BJ (cell line): ENCODE measurements around the gene MYADML2. TPM values are rescaled to one million over a fixed set of nuclear protein-coding genes. Genes with fewer than 3 reads are reported as not detected.
"Not testable (repeated sequence)": the region's sequence is repeated elsewhere in the genome, so short reads cannot be mapped to it uniquely, and the experiment has no call there.

ENCODE experiments used
- CTCF ChIA-PET: fragments of 350-600 bp; formaldehyde crosslinking; extraction: SDS; loops from one replicate; lab custom pipeline; 2021; ENCODE audit warnings: antibody characterized with exemption, inconsistent platforms; lab: Yijun Ruan, JAX
- POLR2A ChIA-PET: fragments of 300-600 bp; sonication (Branson Sonifier 250); formaldehyde crosslinking; extraction: SDS; loops from one replicate; lab custom pipeline; 2021; ENCODE audit warnings: antibody characterized with exemption; lab: Charles Lee
- DNase-seq: peaks from one replicate; pipeline ENCODE4 v3.0.0-alpha.2; 2011; ENCODE audit warnings: low read depth
- H3K27me3 ChIP-seq: 2 replicates; pipeline ENCODE4 v1.6.0; 2011; ENCODE audit warnings: low read length; ENCODE audit not compliant: control insufficient read depth, insufficient read depth
- H3K36me3 ChIP-seq: 2 replicates; pipeline ENCODE4 v1.5.1; 2011; ENCODE audit warnings: low read length; ENCODE audit not compliant: control insufficient read depth, insufficient read depth
- H3K4me3 ChIP-seq: 2 replicates; pipeline ENCODE4 v1.5.1; 2011; ENCODE audit warnings: low read depth, mild to moderate bottlenecking, control low read depth, low read length
- polyA plus RNA-seq: library from polyadenylated mRNA; depleted of rRNA; stranded (reverse); fragments of >200 nt; gene quantifications from 2 replicates; pipeline ENCODE4 v1.2.3, GENCODE V29; 2011
- TF ChIP-seq, protein P1 (sequence below): IDR thresholded peaks from 2 replicates; pipeline ENCODE4 v1.5.1; 2011; ENCODE audit warnings: low read depth, mild to moderate bottlenecking, control low read depth, inconsistent platforms, low read length, moderate library complexity; ENCODE audit not compliant: insufficient read depth

Gene MYADML2
- polyA plus RNA-seq, 1 experiment, result not detected

DNA sequence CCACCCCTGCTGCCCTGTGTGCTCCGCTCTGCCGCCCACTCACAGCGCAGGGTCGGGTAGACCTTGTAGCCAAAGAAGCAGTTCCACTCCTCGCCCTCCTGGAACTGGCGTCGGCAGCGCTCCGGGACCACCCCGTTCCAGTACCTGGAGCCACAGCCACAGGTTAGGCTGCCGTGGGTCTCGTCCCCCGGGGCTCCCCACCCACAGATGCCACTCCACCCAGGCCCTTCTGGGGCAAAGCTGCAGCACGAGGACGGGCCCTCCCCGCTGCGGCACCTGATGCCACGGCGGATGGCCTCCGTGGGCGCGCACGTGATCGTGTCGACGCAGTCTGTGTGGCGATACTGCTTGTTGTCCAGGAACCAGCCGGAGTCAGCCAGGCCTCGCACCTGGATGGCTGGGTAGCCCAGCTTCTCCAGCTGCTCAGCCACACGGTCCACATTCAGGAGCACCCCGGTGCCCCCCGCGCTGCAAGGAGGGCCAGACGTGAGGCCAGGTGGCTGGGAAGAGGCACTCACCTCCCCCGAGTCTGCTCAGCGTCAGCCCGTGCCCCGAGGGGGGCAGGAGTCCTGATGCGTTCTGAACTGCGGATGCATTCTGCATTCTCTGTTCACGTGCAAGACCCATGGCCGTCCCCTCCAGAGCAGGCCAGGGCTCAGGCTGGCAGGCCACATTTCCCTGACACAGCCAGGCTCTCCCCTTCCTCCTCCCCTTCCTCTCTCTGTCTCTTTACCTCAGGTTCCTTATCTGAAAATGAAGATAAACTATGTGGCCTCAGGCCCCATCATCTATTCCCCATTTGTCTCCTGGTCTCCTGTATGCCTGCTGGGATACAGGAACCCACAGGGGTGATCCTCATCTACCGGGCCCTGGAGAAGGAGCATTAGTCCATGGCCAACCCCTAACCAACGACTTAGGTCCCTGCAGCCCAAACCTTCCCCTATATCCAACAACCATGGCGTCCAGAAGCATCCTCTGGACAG lies 9.9 kb upstream of the MYADML2 start:
- DNase-seq, result no peak
- TF ChIP-seq, protein P1, sequence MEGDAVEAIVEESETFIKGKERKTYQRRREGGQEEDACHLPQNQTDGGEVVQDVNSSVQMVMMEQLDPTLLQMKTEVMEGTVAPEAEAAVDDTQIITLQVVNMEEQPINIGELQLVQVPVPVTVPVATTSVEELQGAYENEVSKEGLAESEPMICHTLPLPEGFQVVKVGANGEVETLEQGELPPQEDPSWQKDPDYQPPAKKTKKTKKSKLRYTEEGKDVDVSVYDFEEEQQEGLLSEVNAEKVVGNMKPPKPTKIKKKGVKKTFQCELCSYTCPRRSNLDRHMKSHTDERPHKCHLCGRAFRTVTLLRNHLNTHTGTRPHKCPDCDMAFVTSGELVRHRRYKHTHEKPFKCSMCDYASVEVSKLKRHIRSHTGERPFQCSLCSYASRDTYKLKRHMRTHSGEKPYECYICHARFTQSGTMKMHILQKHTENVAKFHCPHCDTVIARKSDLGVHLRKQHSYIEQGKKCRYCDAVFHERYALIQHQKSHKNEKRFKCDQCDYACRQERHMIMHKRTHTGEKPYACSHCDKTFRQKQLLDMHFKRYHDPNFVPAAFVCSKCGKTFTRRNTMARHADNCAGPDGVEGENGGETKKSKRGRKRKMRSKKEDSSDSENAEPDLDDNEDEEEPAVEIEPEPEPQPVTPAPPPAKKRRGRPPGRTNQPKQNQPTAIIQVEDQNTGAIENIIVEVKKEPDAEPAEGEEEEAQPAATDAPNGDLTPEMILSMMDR, result no peak
- Histone ChIP-seq H3K27me3 (peaks cover 12% of the 10 kb centered on the region; the same call in 1 of the 2 replicates), H3K36me3 (no peaks in the 10 kb centered on the region), H3K4me3 (no peak overlapping the region)
- POLR2A ChIA-PET, result no interaction called here
- CTCF ChIA-PET, result interaction anchor here (1.5 to 7.9 kb wide), 2 partner anchors 56 to 64 kb away, joined by 3 to 54 read pairs; partner anchors contain the start of genes CENPX and LRRC45

DNA sequence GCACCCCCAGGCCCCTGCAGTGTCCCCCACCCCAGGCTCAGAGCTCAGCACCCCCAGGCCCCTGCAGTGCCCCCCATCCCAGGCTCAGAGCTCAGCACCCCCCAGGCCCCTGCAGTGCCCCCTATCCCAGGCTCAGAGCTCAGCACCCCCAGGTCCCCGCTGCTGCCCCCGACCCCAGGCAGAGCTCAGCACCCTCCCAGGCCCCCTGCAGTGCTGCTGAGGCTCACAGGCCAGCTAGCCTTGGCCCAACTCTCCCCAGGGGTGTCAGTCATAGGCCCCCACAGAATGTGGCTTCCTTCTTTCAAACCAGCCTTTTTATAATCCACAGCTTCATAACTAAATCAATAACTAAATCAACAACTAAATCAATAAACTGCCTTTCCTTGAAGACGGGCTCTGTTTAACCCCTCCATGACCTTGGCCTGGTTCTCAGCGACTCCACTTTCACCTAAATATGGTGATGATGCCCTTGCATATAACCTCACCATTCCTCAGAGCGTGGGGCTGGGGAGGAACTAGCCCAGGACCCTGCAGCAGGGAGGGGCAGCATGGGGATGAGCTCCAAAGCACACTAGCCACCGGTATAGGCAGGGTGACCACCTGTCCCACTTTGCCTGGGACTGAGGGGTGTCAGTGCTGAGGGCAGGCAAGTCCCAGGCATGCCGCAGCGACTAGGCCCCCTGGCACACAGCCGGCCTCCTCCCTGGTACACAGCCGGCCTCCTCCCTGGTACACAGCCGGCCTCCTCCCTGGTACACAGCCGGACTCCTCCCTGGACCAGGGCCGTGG lies 8.9 kb upstream of the MYADML2 start:
- peaks cover 12% of the 10 kb centered on the region; the same call in 1 of the 2 replicates for H3K27me3 ChIP-seq
- TF ChIP-seq, protein P1, result no peak
- H3K36me3 ChIP-seq, result no peaks in the 10 kb centered on the region
- H3K4me3 ChIP-seq, result no peak overlapping the region
- no peak for DNase-seq
- ChIA-PET POLR2A (no interaction called here), CTCF (interaction anchor here (1.1 to 7.9 kb wide), 2 partner anchors 65 to 69 kb away, joined by 3 to 54 read pairs; partner anchors contain the start of genes CENPX and LRRC45)

DNA sequence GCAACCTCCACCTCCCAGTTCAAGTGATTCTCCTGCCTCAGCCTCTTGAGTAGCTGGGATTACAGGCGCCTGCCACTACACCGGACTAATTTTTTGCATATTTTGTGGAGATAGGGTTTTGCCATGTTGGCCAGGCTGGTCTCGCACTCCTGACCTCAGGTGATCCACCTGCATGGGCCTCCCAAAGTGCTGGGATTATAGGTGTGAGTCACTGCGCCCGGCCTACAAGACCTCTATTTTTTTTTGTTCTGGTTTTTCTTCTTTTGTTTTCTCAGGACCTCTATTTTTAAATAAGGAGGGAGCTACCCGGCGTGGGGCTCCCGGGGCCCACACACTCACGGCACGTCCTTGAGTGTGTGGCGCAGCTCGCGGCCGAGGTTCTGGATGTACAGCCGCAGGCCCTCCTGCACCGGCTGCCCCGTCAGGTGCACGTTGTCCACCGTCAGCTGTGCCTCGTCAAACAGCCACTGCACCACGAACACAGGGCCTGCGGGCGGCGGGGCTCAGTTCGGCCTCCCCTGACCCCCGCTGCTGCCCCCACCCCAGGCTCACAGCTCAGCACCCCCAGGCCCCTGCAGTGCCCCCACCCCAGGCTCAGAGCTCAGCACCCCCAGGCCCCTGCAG lies 8.1 kb upstream of the MYADML2 start:
- Histone ChIP-seq H3K36me3 (no peaks in the 10 kb centered on the region), H3K27me3 (peaks cover 8% of the 10 kb centered on the region; the same call in 1 of the 2 replicates), H3K4me3 (no peak overlapping the region)
- POLR2A ChIA-PET, result no interaction called here
- TF ChIP-seq, protein P1, result no peak
- no peak for DNase-seq
- CTCF ChIA-PET, result interaction anchor here (0.6 to 7.9 kb wide), 4 partner anchors 38 to 199 kb away, joined by 3 to 54 read pairs (median 3); partner anchors contain the start of genes CENPX and LRRC45

DNA sequence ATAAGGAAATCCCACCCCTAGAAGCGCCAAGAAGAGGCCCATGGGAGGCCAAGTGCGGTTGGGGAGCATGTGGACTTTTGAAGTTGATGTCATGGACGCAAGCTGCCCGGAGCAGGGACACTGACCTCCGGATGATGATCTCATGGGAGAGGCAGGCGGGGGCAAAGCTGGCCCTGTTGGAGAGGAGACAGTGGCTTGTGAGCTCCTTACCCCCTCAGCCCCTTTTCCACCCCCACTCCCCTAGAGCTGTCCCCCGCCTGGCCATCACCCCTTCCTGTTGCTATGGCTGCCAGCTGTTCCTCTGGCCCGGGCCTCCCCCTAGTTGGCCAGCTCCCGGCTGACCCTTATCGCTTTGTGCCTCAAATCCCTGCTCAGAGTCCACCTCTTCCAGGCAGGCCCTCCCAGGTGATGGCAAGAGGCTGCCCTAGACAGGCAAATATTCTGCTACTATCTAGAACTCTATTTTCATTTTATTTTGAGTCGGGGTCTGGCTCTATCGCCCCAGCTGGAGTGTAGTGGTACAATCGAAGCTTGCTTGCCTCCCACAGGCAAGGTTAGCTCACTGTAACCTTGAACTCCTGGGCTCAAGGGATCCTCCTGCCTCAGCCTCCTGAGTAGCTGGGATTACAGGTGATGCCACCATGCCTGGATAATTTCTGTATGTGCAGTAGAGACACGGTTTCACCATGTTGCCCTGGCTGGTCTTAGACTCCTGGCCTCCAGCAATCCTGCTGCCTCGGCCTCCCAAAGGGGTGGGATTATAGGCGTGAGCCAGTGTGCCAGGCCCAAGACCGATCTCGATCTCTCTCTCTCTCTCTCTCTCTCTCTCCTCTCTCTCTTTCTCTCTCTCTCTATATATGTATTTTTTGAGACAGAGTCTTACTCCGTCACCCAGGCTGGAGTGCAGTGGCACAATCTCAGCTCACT lies 7.4 kb upstream of the MYADML2 start:
- TF ChIP-seq, protein P1, result no peak
- POLR2A ChIA-PET, result interaction anchor here (0.8 kb wide), 1 partner anchor 69 kb away, joined by 19 read pairs; the partner anchor contains the start of genes CENPX and LRRC45
- H3K27me3 ChIP-seq, result peaks cover 6% of the 10 kb centered on the region; the same call in 1 of the 2 replicates
- DNase-seq, result no peak
- CTCF ChIA-PET, result interaction anchor here (0.6 to 7.9 kb wide), 4 partner anchors 37 to 224 kb away, joined by 3 to 54 read pairs (median 3); partner anchors contain the start of genes CENPX and LRRC45
- H3K36me3 ChIP-seq, result no peaks in the 10 kb centered on the region
- no peak overlapping the region for H3K4me3 ChIP-seq

DNA sequence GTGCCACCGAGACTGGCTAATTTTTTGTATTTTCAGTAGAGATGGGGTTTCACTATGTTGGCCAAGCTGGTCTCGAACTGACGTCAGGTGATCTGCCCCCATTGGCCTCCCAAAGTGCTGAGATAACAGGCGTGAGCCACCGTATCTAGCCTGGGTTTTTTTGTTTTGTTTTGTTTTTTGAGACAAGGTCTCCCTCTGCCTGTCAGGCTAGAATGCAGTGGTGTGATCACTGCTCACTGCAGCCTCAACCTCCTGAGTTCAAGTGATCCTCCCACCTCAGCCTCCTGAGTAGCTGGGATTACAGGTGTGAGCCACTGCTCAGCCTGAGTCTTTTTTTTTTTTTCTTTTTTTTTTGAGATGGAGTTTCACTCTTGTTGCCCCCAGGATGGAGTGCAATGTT lies 6.4 kb upstream of the MYADML2 start:
- H3K36me3 ChIP-seq, H3K27me3 ChIP-seq, DNase-seq, H3K4me3 ChIP-seq: not testable (repeated sequence)
- POLR2A ChIA-PET, result interaction anchor here (0.8 kb wide), 1 partner anchor 70 kb away, joined by 19 read pairs; the partner anchor contains the start of genes CENPX and LRRC45
- CTCF ChIA-PET, result interaction anchor here (0.7 to 7.9 kb wide), 4 partner anchors 25 to 223 kb away, joined by 3 to 54 read pairs (median 4); partner anchors contain the start of genes CENPX and LRRC45
